Transverse colon (tissue), 4 donors: ENCODE data around the gene DNAJA2.

Experiments
- CTCF ChIP-seq, 5 experiments: fragments of 200-600 bp in 3 of 5; fragments of 450-650 bp in 2 of 5; sonication (generic) in 3 of 5; IDR thresholded peaks; 1 replicate in 2 of 5; 2 replicates in 3 of 5; pipeline ENCODE4 v1.5.1; 2016 to 2017; ENCODE audit warnings: antibody characterized with exemption in 5 of 5, inconsistent platforms in 3 of 5, mild to moderate bottlenecking in 2 of 5, moderate library complexity in 1 of 5
- POLR2A ChIP-seq: fragments of 450-650 bp; IDR thresholded peaks from one replicate; pipeline ENCODE4 v1.6.1; 2016; ENCODE audit warnings: antibody characterized with exemption, mild to moderate bottlenecking, moderate library complexity
- POLR2AphosphoS5 ChIP-seq, 3 donors: sonication (generic); formaldehyde crosslinking; IDR thresholded peaks; one replicate each; pipeline ENCODE4 v1.6.1; 2016; ENCODE audit warnings: antibody characterized with exemption in 3 of 3

GRCh38 chr16:46908540-46909372, 64.7 kb downstream of the DNAJA2 start:
- TF ChIP-seq CTCF (IDR thresholded peaks at IDR 0.05) (peak; percentile 67 to 89 (median 81)), POLR2A (no peak), POLR2AphosphoS5 (IDR thresholded peaks at IDR 0.05) (no peak)
